HG02840 (cell line): ENCODE data around the gene CTAGE6.
"Not testable (repeated sequence)": the region's sequence is repeated elsewhere in the genome, so short reads cannot be mapped to it uniquely, and the experiment has no call there.

Experiments
- ATAC-seq: cut with Tn5 transposase; IDR thresholded peaks from one replicate; pipeline ENCODE4 v1.9.1; 2021; ENCODE audit warnings: mild to moderate bottlenecking, moderate library complexity, moderate number of reproducible peaks; ENCODE audit not compliant: unreplicated experiment, low FRiP score

CTAGE6 gene

GRCh38 chr7:143757596-143757995 is at the start of gene CTAGE6:
CTAGE6 (minus strand) TSS chr7:143757696; CDS start chr7:143757658, 38 bp downstream.
- ATAC-seq: not testable (repeated sequence)

GRCh38 chr7:143806664-143807071 is 49.2 kb upstream of the CTAGE6 start:
- not testable (repeated sequence) for ATAC-seq

- ATAC-seq: not testable (repeated sequence)
Observed at GRCh38 chr7:143797896-143798290, 40.4 kb upstream of the CTAGE6 start.

- ATAC-seq: not testable (repeated sequence)
Observed at GRCh38 chr7:143797119-143797895, 39.8 kb upstream of the CTAGE6 start.

GRCh38 chr7:143795653-143796052 is 38.2 kb upstream of the CTAGE6 start:
- ATAC-seq: not testable (repeated sequence)

GRCh38 chr7:143792633-143793032 is 35.1 kb upstream of the CTAGE6 start:
- not testable (repeated sequence) for ATAC-seq

GRCh38 chr7:143785415-143786182 is 28.1 kb upstream of the CTAGE6 start:
- not testable (repeated sequence) for ATAC-seq

- not testable (repeated sequence) for ATAC-seq
Observed at GRCh38 chr7:143779591-143779990, 22.1 kb upstream of the CTAGE6 start.

- not testable (repeated sequence) for ATAC-seq
Observed at GRCh38 chr7:143772738-143773468, 15.4 kb upstream of the CTAGE6 start.

- ATAC-seq: not testable (repeated sequence)
Observed at GRCh38 chr7:143767531-143767930, 10.0 kb upstream of the CTAGE6 start.

GRCh38 chr7:143765678-143766077 is 8.2 kb upstream of the CTAGE6 start:
- not testable (repeated sequence) for ATAC-seq

GRCh38 chr7:143763065-143763464 is 5.6 kb upstream of the CTAGE6 start:
- not testable (repeated sequence) for ATAC-seq

- ATAC-seq: not testable (repeated sequence)
Observed at GRCh38 chr7:143745340-143745739, 12.2 kb downstream of the CTAGE6 start.

- ATAC-seq: not testable (repeated sequence)
Observed at GRCh38 chr7:143737037-143737819, 20.3 kb downstream of the CTAGE6 start.

- no peak for ATAC-seq
Observed at GRCh38 chr7:143735962-143736361, 21.5 kb downstream of the CTAGE6 start.

GRCh38 chr7:143733876-143734275 is 23.6 kb downstream of the CTAGE6 start:
- ATAC-seq: no peak

GRCh38 chr7:143728333-143728862 is 29.1 kb downstream of the CTAGE6 start:
- ATAC-seq: no peak

- ATAC-seq: not testable (repeated sequence)
Observed at GRCh38 chr7:143727561-143727960, 29.9 kb downstream of the CTAGE6 start.

- ATAC-seq: not testable (repeated sequence)
Observed at GRCh38 chr7:143726143-143726542, 31.4 kb downstream of the CTAGE6 start.

GRCh38 chr7:143720335-143720734 is 37.2 kb downstream of the CTAGE6 start:
- ATAC-seq: not testable (repeated sequence)
